HCT116 (cell line): Measurements from ENCODE around the gene CADPS2. TPM values are rescaled to one million over a fixed set of nuclear protein-coding genes. Genes with fewer than 3 reads are reported as not detected.

ENCODE experiments used
- ATAC-seq: fragments of 200-7000 bp; cut with Tn5 transposase; 2 replicates; pipeline ENCODE4 v1.9.1; 2020; ENCODE audit warnings: mild to moderate bottlenecking, moderate library complexity
- BruUV-seq: library from RNA; stranded (reverse); fragments of 400-500 nt; replicated peaks from 2 replicates; lab custom pipeline; 2021; lab: Mats Ljungman, UMichigan
- CTCF ChIA-PET: fragments of 300-600 bp; sonication (Branson Sonifier 250); formaldehyde crosslinking; loops from one replicate; lab custom pipeline; 2021; ENCODE audit warnings: antibody characterized with exemption; lab: Charles Lee
- POLR2A ChIA-PET: fragments of 300-600, 350-600 bp; sonication (Branson Sonifier 250); formaldehyde crosslinking; loops from one replicate; lab custom pipeline; 2021; ENCODE audit warnings: antibody characterized with exemption; lab: Charles Lee
- RAD21 ChIA-PET, 2 experiments: fragments of 300-600 bp; sonication (Branson Sonifier 250); formaldehyde crosslinking; loops; one replicate each; lab custom pipeline; 2023; ENCODE audit warnings: low total read pairs in 2 of 2; ENCODE audit not compliant: uncharacterized antibody in 2 of 2, unreplicated experiment in 2 of 2, low non-redundant PET in 1 of 2; lab: Charles Lee
- DNase-seq: peaks from one replicate; pipeline ENCODE4 v3.0.0-alpha.2; 2010; ENCODE audit warnings: low read depth, low spot score
- H2AFZ ChIP-seq: fragments of 200-600 bp; shearing (Covaris generic), sonication (generic); 2 replicates; pipeline ENCODE4 v1.6.1; 2017; ENCODE audit warnings: low read depth, mixed run types, mixed read lengths, antibody characterized with exemption, low read length; ENCODE audit not compliant: poor library complexity, severe bottlenecking
- H3K27ac ChIP-seq: 2 replicates; pipeline ENCODE4 v1.5.1; 2012; ENCODE audit warnings: low read depth, low read length
- H3K27me3 ChIP-seq: fragments of 200-600 bp; sonication (generic); 2 replicates; pipeline ENCODE4 v1.6.1; 2016; ENCODE audit warnings: mixed run types, low read length, mixed read lengths; ENCODE audit not compliant: insufficient read depth
- H3K36me3 ChIP-seq, 2 experiments: fragments of 200-500 bp in 1 of 2; fragments of 200-600 bp in 1 of 2; sonication (Bioruptor generic) in 1 of 2; sonication (generic) in 1 of 2; 2 replicates each; pipeline versions ENCODE4 v1.5.1 to v1.6.1; 2014 to 2016; ENCODE audit warnings: low read length in 2 of 2, inconsistent platforms in 1 of 2, mixed read lengths in 1 of 2, mixed run types in 1 of 2; ENCODE audit not compliant: insufficient read depth in 2 of 2, control insufficient read depth in 1 of 2
- H3K4me1 ChIP-seq, 2 experiments: fragments of 200-600 bp in 1 of 2; sonication (generic) in 1 of 2; 2 replicates each; pipeline versions ENCODE4 v1.5.1 to v1.6.1; 2012 to 2017; ENCODE audit warnings: low read length in 2 of 2, inconsistent platforms in 1 of 2, mild to moderate bottlenecking in 1 of 2, mixed read lengths in 1 of 2, mixed run types in 1 of 2, moderate library complexity in 1 of 2; ENCODE audit not compliant: insufficient read depth in 2 of 2, control insufficient read depth in 1 of 2
- H3K4me2 ChIP-seq: fragments of 200-600 bp; sonication (generic); 2 replicates; pipeline ENCODE4 v1.6.1; 2017; ENCODE audit warnings: mixed run types, low read length, mixed read lengths
- H3K4me3 ChIP-seq, 2 experiments: fragments of 200-600 bp in 1 of 2; sonication (generic) in 1 of 2; replicated peaks in 1 of 2; 2 replicates each; pipeline ENCODE4 v1.5.1; 2011 to 2016; ENCODE audit warnings: low read length in 2 of 2, control low read depth in 1 of 2, low read depth in 1 of 2, mild to moderate bottlenecking in 1 of 2, mixed read lengths in 1 of 2, mixed run types in 1 of 2
- H3K79me2 ChIP-seq: fragments of 200-600 bp; sonication (generic); 2 replicates; pipeline ENCODE4 v1.6.1; 2017; ENCODE audit warnings: mild to moderate bottlenecking, mixed run types, low read length, moderate library complexity, mixed read lengths; ENCODE audit not compliant: insufficient read depth
- H3K9ac ChIP-seq: fragments of 200-600 bp; sonication (generic); 2 replicates; pipeline ENCODE4 v1.6.1; 2016; ENCODE audit warnings: low read length, mixed read lengths
- H3K9me2 ChIP-seq: fragments of 200-600 bp; sonication (generic), shearing (Covaris generic); 2 replicates; pipeline ENCODE4 v1.6.1; 2017; ENCODE audit warnings: mixed run types, mild to moderate bottlenecking, moderate library complexity; ENCODE audit not compliant: insufficient read depth
- H3K9me3 ChIP-seq, 2 experiments: fragments of 200-500 bp in 1 of 2; fragments of 200-600 bp in 1 of 2; sonication (Bioruptor generic) in 1 of 2; sonication (generic) in 1 of 2; 2 replicates each; pipeline ENCODE4 v1.6.1; 2014 to 2017; ENCODE audit warnings: low read length in 2 of 2, mixed read lengths in 2 of 2, inconsistent platforms in 1 of 2, low read depth in 1 of 2, mild to moderate bottlenecking in 1 of 2, mixed run types in 1 of 2, moderate library complexity in 1 of 2; ENCODE audit not compliant: control insufficient read depth in 1 of 2, insufficient read depth in 1 of 2
- H4K20me1 ChIP-seq: fragments of 200-600 bp; sonication (generic), shearing (Covaris generic); 2 replicates; pipeline ENCODE4 v1.6.1; 2017; ENCODE audit warnings: mixed run types, mild to moderate bottlenecking, moderate library complexity; ENCODE audit not compliant: insufficient read depth
- CBX3 ChIP-seq: IDR thresholded peaks from 2 replicates; pipeline ENCODE4 v1.6.1; 2012; ENCODE audit warnings: low read depth
- EGR1 ChIP-seq: IDR thresholded peaks from 2 replicates; pipeline ENCODE4 v1.6.1; 2012; ENCODE audit warnings: low read depth
- ELF1 ChIP-seq: IDR thresholded peaks from 2 replicates; pipeline ENCODE4 v1.6.1; 2012; ENCODE audit warnings: low read depth, borderline replicate concordance
- EZH2 ChIP-seq: fragments of 200-600 bp; sonication (generic); IDR thresholded peaks from 2 replicates; pipeline ENCODE4 v1.6.1; 2017; ENCODE audit warnings: antibody characterized with exemption, mixed run types
- EZH2phosphoT487 ChIP-seq: fragments of 200-600 bp; IDR thresholded peaks from 2 replicates; pipeline ENCODE4 v1.6.1; 2018; ENCODE audit warnings: antibody characterized with exemption, borderline replicate concordance
- FOSL1 ChIP-seq: IDR thresholded peaks from 2 replicates; pipeline ENCODE4 v1.6.1; 2012; ENCODE audit warnings: low read depth
- JUND ChIP-seq: IDR thresholded peaks from 2 replicates; pipeline ENCODE4 v1.6.1; 2012
- MAX ChIP-seq: IDR thresholded peaks from 2 replicates; pipeline ENCODE4 v1.6.1; 2012
- POLR2A ChIP-seq: IDR thresholded peaks from 2 replicates; pipeline ENCODE4 v1.7.0; 2011; ENCODE audit warnings: borderline replicate concordance; ENCODE audit not compliant: insufficient read depth, insufficient read length; ENCODE audit errors: extremely low read depth
- SIN3A ChIP-seq: IDR thresholded peaks from 2 replicates; pipeline ENCODE4 v1.6.1; 2012; ENCODE audit warnings: low read depth
- SP1 ChIP-seq: IDR thresholded peaks from 2 replicates; pipeline ENCODE4 v1.6.1; 2012; ENCODE audit warnings: low read depth
- SRF ChIP-seq: IDR thresholded peaks from 2 replicates; pipeline ENCODE4 v1.6.1; 2012; ENCODE audit warnings: low read depth
- TCF7L2 ChIP-seq: IDR thresholded peaks from 2 replicates; pipeline ENCODE4 v1.7.0; 2011; ENCODE audit warnings: borderline replicate concordance, inconsistent platforms; ENCODE audit not compliant: insufficient read depth, insufficient read length; ENCODE audit errors: extremely low read depth
- YY1 ChIP-seq: IDR thresholded peaks from 2 replicates; pipeline ENCODE4 v1.6.1; 2011; ENCODE audit warnings: low read length, low read depth, moderate library complexity, mild to moderate bottlenecking; ENCODE audit not compliant: insufficient replicate concordance; ENCODE audit errors: extremely low read depth
- intact Hi-C: fragments of 100-400 bp; cut with micrococcal nuclease; formaldehyde crosslinking; loops from 2 replicates; pipeline ENCODE4 v1.10.0; 2022
- total RNA-seq: library from RNA; stranded (reverse); gene quantifications from one replicate; pipeline ENCODE4 v1.2.1, GENCODE V29; 2021; ENCODE audit not compliant: unreplicated experiment
- TF ChIP-seq, protein P1 (sequence below): IDR thresholded peaks from 2 replicates; pipeline ENCODE4 v1.6.1; 2011; ENCODE audit warnings: mild to moderate bottlenecking, low read length, moderate library complexity; ENCODE audit not compliant: insufficient replicate concordance; ENCODE audit errors: extremely low read depth
- TF ChIP-seq, protein P2 (sequence below), 3 experiments: fragments of 200-600 bp in 1 of 3; sonication (generic) in 1 of 3; IDR thresholded peaks in 2 of 3; conservative IDR thresholded peaks in 1 of 3; 2 replicates each; pipeline ENCODE4 v1.5.1; 2012 to 2017; ENCODE audit warnings: low read depth in 2 of 3, low read length in 2 of 3, antibody characterized with exemption in 1 of 3, borderline replicate concordance in 1 of 3, control low read depth in 1 of 3, mild to moderate bottlenecking in 1 of 3, mixed read lengths in 1 of 3, mixed run types in 1 of 3, moderate library complexity in 1 of 3; ENCODE audit not compliant: insufficient read depth in 1 of 3

The CADPS2 gene
- total RNA-seq, 1 experiment from 2014 or later, result 7.5 TPM

GRCh38 chr7:122468945-122469344, 417.3 kb downstream of the CADPS2 start (continued):
- no peak for TF ChIP-seq YY1
- TF ChIP-seq TCF7L2, result no peak
- TF ChIP-seq, protein P1, sequence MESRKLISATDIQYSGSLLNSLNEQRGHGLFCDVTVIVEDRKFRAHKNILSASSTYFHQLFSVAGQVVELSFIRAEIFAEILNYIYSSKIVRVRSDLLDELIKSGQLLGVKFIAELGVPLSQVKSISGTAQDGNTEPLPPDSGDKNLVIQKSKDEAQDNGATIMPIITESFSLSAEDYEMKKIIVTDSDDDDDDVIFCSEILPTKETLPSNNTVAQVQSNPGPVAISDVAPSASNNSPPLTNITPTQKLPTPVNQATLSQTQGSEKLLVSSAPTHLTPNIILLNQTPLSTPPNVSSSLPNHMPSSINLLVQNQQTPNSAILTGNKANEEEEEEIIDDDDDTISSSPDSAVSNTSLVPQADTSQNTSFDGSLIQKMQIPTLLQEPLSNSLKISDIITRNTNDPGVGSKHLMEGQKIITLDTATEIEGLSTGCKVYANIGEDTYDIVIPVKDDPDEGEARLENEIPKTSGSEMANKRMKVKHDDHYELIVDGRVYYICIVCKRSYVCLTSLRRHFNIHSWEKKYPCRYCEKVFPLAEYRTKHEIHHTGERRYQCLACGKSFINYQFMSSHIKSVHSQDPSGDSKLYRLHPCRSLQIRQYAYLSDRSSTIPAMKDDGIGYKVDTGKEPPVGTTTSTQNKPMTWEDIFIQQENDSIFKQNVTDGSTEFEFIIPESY, result no peak
- no peak for TF ChIP-seq EZH2

DNA sequence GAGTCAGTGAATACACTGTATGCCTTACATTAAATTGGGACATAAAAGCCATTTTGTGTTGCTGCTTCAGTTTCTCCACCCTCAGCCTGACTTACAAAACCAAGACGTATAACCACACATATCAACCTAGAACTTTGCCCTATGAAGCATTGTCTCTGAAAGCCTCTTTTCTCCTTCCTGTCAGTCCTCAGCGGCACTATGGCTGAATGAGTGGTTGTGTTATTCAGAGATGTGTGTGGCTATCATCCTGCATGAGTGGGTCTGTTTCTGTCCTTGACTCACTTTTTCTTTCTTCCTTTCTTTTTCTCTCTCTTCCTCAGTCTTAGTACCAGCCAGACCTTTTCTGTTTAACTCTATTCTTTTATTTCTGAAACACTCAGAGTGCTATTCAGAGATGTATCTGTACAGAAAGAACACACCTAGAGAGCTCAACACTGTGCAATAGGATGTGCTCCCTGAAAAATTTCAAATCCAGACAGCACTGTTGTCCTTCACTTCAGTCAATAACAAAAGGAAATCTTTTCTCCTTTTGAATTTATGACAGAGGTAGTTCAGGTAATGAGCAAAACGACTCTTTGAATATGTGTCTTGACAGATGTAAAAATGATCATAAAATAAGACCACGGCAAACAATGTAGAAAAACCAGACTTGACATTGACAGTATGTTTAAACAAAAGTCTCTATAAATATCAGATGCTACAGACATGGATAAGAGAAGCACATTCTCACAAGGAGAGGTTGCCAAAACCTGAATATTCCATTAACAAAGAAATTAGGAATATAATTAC, 418.4 kb downstream of the CADPS2 start:
- Histone ChIP-seq H3K9ac (no peak overlapping the region), H3K27me3 (no peaks in the 10 kb centered on the region), H3K4me1 (no peaks in the 10 kb centered on the region), H3K79me2 (no peaks in the 10 kb centered on the region), H3K4me2 (no peak overlapping the region), H3K36me3 (no peaks in the 10 kb centered on the region), H3K9me3 (no peaks in the 10 kb centered on the region), H3K27ac (no peak overlapping the region), H3K4me3 (no peak overlapping the region), H3K9me2 (no peaks in the 10 kb centered on the region), H4K20me1 (no peaks in the 10 kb centered on the region), H2AFZ (no peak overlapping the region)
- ATAC-seq (no peak), DNase-seq (no peak)
- intact Hi-C loops, result no loop called here
- CTCF ChIA-PET, result no interaction called here
- POLR2A ChIA-PET, result no interaction called here
- no TSS peak for BruUV-seq
- RAD21 ChIA-PET, result no interaction called here
- no peak for TF ChIP-seq EZH2phosphoT487
- no peak for TF ChIP-seq POLR2A
- TF ChIP-seq MAX, result no peak
- TF ChIP-seq SIN3A, result no peak
- no peak for TF ChIP-seq EGR1
- no peak for TF ChIP-seq FOSL1
- TF ChIP-seq, protein P2, sequence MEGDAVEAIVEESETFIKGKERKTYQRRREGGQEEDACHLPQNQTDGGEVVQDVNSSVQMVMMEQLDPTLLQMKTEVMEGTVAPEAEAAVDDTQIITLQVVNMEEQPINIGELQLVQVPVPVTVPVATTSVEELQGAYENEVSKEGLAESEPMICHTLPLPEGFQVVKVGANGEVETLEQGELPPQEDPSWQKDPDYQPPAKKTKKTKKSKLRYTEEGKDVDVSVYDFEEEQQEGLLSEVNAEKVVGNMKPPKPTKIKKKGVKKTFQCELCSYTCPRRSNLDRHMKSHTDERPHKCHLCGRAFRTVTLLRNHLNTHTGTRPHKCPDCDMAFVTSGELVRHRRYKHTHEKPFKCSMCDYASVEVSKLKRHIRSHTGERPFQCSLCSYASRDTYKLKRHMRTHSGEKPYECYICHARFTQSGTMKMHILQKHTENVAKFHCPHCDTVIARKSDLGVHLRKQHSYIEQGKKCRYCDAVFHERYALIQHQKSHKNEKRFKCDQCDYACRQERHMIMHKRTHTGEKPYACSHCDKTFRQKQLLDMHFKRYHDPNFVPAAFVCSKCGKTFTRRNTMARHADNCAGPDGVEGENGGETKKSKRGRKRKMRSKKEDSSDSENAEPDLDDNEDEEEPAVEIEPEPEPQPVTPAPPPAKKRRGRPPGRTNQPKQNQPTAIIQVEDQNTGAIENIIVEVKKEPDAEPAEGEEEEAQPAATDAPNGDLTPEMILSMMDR (IDR thresholded peaks at IDR 0.05 in 2 of 3, conservative IDR thresholded peaks at IDR 0.05 in 1 of 3; ENCODE audit: borderline replicate concordance in 1 of 3, insufficient read depth in 1 of 3, low read depth in 2 of 3, low read length in 2 of 3), result no peak
- no peak for TF ChIP-seq TCF7L2
- TF ChIP-seq JUND, result no peak
- no peak for TF ChIP-seq CBX3
- TF ChIP-seq YY1, result no peak
- no peak for TF ChIP-seq ELF1
- no peak for TF ChIP-seq SP1
- no peak for TF ChIP-seq SRF
